Measurements from ENCODE around the gene SCN10A.

SCN10A gene

DNA sequence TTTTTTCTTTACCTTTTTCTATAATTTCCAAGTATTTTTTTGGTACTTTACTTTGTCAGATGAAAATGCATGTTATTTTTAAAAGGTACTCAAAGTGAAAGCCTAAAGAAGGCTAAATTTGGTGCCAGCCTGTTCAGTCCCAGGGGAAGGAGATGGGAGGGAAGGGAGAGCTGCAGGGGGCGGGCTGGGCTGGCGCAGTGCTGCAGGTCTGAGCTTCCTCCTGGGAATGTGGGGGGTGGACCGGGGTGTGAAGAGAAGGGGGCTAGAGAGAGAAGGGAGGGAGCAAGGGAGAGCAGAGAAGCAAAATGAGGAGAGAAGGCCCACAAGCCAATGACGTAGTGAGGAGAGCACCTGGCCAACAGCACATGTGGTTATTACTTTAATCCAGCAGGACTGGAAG lies 95.6 kb downstream of the SCN10A start:
- DNase-seq (ENCODE audit: low read depth) = no peak

DNA sequence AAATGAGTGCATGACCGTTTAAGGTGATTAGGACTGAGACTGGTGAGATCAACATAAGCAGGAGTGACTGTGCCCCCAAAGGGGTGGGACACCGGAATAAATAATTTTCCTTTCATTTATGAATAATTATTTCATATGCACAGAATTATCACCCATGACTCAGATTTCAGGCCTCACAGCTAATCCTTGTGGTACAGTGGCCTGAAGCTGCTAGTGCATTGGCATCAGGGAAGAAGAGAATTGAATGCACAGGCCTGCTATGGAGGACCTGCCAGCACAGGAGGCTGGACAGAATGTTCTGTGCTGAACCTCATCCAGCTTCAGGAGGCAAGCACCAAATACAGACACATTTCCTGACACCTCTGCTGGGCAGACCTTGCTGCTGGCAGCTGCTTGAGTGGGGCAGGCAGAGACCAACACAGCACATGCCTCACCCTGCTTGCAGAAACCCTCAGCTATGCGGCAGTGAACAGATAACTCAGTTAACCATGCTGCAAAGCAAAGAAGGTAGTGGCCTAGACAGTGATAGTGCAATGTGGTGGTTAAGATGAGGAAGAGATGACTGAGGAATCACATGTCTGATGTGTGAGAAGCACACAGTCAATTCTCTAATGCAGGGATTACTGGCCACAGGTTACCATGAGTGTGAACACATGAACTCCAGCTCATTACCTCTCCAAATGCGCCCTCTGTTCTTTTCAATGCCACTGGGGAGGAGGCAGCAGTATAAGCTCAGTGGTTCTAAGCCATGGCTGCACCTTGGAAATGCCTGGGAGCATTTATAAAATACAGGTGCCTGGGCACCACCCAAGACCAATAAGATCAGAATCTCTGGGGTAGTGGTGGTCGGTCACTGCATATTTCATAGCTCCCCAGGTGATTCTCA lies 98.4 kb downstream of the SCN10A start:
- DNase-seq (ENCODE audit: low read depth) = no peak

DNA sequence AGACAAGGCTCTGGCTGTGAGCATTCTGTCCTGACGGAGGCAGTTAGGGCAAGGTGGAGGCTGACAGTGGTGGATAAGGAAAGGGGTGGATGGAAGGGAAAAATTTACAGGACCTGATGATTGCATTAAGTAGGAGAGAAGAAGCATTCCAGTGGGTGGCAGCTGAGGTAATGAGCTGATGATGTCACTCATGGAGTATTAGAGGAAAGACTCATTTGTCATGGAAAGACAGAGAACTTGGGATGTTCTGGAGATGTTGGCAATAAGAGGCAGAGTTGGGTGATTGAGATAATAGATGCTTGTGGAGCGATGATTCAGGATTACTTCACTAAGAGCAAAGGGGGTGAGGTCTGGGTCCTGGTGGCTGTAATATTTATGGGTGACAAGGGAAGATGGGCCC lies 102.9 kb downstream of the SCN10A start:
- no peak for DNase-seq (ENCODE audit: low read depth)

DNA sequence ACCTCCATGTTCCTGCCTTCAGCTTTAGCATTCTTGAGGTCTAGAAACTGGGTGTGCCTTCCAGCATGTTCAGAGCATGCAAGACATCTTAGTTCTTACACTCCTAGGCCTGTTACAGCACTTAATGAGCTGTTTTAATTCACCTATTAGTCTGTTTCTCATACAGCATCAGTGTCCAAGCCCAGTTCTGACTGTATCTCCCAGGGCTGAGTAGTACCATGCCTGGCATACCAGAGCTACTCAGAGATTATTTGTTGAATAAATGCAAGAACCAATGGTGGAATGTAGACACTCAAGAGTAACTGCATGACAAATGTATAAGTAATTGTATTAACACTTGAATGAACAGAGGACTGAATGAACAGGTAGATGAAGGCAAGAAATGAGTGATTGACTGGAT lies 104.7 kb downstream of the SCN10A start:
- DNase-seq (ENCODE audit: low read depth) = no peak

DNA sequence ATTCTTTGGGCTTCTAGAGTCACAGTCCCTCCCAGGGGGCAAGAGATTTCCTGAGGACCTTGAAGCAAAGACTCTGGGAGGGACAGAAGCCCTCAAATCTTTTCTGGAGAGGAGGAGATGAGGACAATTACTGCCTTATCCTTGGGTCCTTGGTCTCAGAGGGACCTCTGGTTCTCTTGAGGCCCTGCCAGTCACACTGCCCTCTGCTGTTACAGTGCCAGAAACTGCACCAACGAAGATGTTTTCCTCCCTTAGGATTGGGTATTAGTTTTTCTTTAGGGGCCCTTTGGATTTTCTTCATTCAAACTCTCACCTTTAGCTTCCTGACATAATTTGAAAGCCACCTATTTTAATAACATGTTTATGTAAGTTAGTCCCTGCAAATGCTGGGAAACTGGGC lies 108.3 kb downstream of the SCN10A start:
- DNase-seq (ENCODE audit: low read depth) = no peak

DNA sequence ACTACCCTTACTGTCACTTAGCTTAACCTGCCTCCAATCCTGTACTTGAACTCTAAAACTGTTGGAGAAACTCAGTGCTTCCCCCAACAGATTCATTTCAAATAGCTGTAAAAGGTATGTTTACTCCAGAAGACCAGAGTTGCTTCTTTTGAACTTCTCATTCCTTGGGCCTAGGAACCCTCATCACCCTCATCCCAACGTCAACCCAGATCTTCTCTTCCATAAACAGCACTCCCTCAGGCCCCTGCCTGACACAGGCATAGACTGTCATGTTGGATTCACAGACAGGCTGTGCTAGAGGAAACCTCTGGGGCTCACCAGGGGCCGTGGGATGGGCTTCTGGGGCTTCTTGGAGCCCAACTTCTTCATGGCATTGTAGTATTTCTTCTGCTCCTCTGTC lies 109.1 kb downstream of the SCN10A start:
- DNase-seq (ENCODE audit: low read depth) = no peak

DNA sequence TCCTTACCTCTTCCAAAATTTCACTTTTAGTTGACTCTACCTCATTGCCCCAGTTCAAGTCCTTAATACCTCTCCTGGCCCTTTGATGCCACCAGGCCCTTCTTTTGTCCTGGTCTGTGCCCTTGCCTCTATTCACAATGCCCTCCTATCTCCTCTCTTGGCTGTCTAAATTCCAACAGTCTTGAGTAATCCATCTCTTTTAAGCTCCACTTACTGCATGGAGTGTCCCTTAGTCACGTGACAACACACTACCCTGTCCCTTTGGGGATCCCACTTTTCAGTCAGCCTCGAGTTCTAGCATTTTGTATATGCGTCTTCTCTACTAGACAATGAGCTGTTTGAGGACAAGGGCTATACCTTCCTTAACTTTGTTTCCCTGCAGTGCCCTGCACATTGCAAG lies 113.8 kb downstream of the SCN10A start:
- DNase-seq (ENCODE audit: low read depth) = no peak

DNA sequence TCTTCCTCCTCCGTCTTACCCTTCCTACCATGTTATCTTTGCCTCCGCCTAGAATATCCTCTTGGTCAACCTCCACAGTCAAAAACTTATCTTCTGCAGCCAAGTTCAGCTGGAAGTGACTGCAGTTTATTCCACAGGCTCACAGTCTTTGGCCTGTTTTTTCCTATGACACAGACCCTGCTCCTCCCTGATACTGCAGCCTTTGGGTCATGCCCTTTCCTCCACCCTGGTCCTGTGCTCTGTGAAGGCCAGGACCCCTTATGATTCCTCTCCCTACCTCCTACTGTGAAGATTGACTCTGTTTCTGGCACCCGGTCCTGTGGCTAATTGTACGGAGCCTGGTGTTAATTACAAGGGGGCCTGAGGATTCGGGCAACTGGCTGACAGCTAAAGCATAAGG lies 117.3 kb downstream of the SCN10A start:
- DNase-seq (ENCODE audit: low read depth) = no peak

DNA sequence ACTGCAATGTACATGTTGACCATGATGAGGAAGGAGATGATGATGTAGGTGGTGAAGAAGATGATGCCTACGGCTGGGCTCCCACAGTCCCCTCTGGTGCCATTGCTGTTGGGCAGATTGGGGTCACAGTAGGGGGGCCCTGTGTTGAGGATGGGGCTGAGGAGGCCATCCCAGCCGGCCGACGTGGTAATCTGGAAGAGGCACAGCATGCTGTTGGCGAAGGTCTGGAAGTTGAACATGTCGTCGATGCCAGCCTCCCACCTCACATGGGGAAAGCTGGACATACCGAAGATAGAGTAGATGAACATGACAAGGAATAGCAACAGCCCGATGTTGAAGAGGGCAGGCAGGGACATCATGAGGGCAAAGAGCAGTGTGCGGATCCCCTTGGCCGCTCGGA lies 118.0 kb downstream of the SCN10A start:
- no peak for DNase-seq (ENCODE audit: low read depth)

DNA sequence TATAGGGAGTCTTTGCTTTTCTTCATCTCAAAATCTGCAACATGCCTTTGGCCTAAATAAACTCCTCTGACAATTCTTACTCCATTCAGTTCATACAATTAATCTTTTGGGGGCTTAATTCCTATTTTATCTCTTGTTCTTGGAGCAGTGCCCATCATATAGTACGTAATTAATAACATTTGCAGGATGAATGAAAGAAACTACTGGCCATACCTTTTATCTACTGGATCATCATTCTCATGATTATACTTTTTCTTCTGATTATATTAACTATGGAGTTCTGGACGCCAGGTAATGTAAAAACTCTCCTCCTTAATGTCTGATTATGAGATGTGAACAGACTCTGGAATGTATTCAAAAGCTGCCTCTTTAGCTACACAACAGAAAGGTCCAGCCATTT lies 120.0 kb downstream of the SCN10A start:
- no peak for DNase-seq (ENCODE audit: low read depth)

DNA sequence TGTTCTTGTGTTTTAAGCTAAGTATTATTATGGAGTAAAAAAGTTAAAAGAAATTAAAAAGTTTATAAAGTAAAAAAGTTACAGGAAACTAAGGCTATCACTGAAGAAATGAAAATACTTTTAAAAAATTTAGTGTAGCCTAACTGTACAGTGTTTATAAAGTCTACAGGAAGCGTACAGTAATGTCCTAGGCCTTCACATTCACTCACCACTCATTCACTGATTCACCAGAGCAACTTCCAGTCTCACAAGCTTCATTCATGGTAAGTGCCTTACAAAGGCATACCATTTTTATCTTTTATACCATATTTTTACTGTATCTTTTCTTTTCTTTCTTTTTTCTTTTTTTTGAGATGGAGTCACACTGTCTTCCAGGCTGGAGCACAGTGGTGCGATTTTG lies 125.8 kb downstream of the SCN10A start:
- DNase-seq (ENCODE audit: low read depth) = no peak

DNA sequence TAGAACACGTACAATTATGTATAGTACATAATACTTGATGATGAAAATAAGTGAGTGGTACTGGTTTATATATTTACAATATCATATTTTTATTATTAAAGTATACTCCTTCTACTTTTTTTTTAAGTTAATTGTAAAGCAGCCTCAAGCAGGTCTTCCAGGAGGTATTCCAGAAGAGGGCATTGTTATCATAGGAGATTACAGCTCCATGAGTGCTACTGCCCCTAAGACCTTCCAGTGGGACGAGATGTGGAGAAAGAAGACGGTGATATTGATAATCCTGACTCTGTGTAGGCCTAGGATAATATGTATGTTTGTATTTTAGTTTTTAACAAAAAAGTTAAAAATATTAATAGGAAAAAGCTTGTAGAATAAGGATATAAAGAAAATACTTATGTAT lies 126.2 kb downstream of the SCN10A start:
- no peak for DNase-seq (ENCODE audit: low read depth)

DNA sequence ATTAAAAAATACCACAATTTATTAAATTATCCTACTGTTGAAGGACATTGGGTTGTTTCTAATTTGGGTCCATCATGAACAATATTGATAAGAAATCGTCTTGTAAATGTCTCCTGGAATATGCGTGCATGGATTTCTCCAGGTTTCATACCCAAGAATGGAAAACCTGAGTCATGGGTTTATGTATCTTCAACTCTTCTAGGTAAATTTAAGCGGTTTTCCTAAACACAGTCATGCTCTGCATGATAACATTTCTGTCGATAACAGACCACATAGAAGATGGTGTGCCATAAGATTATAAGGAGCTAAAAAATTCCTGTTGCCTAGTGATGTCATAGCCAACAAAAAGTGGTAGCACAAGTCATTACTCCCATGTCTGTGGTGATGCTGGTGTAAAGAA lies 126.7 kb downstream of the SCN10A start:
- no peak for DNase-seq (ENCODE audit: low read depth)

DNA sequence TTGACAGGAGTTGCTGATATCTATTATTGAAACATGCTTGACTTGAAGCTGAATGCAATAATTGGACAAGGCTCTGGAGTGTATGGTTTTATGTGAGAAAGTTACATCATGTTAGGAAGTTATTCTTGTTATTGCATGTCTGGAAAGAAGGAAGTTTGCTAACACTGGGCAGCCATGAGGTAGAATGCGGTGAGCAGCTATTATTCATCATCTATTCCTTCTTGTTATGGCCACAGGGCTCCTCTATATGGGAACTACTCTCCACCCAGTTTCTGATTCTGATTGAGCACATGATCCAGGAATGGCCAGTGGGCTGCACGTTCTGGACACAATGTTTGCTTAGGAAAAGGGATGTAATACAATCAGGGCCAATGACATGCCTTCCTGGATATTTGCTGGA lies 128.7 kb downstream of the SCN10A start:
- no peak for DNase-seq (ENCODE audit: low read depth)

DNA sequence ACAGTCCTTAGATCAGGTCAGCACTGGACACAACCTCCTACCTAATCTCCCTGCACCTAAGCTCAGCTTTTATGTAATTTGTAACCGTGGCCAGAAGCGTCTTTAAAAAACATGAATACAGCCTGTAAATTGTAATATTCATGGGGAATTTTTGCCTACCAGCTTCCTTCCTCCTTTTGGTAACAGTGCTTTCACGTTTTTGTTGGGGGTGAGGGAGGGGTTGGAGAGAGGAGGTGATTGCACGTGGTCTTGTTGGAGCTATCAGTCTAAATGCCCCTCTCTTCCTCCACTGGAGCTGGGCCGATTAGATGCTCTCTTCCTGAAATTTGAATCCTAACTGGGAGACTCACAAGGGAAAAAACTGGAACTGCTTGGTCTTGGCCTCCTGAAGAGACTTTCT lies 131.5 kb downstream of the SCN10A start:
- no peak for DNase-seq (ENCODE audit: low read depth)

DNA sequence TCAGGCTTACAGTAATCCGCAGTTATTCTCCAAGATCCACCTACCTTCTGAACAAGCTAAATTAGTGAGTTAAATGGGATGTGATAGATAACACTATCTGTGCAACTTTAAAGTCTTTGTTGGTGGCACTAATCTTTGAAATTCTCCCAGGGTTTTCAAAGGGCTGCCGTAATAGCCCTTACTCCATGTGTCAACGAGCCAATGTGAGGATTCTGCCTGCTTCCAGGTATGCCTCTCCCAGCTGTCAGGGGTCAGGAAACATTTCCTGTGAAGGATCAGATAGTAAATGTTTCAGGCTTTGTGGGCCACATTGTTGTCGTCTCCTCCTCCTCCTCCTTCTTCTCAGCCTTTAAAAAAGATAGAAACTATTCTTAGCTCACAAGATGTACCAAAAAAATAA lies 146.3 kb downstream of the SCN10A start:
- DNase-seq (ENCODE audit: low read depth) = no peak

DNA sequence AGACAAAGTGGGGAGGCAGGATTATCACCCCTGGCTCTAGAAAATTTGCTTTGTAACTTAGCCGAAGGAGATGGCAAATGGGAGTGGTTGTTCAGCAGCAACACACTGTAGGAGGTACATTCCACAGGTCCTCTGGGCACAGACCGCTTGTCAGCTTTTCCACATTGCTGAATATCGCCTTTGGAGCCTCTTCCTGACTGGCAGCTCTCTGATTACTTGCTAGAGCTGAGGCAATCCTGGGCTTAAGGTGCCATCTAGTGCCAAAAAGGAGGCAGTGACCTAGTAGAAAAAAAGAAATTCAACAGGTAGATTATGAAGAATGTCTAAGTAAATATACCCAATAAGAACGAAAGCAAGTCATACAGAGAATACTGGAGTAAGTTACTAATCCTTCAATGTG lies 153.5 kb downstream of the SCN10A start:
- DNase-seq (ENCODE audit: low read depth) = no peak

DNA sequence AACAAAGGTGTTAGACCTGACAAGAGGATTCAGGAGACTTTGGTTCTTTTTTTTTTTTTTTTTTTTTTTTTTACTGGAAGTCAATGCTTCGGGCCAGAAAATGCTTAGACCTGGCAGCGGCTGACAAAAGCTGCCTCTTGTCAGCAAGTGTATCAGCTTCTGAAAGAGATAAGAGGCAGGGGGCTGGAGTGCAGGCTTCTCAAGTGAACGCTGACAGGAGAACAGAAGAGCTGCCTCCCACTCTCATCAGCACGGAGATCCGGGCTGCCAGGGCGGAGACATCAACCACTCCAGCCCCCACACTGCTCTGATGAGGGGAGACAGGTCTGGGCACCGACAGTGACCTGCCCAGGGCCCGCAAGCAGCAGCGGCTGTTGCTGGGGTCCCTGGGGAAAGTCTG lies 157.2 kb downstream of the SCN10A start:
- DNase-seq (ENCODE audit: low read depth) = no peak

DNA sequence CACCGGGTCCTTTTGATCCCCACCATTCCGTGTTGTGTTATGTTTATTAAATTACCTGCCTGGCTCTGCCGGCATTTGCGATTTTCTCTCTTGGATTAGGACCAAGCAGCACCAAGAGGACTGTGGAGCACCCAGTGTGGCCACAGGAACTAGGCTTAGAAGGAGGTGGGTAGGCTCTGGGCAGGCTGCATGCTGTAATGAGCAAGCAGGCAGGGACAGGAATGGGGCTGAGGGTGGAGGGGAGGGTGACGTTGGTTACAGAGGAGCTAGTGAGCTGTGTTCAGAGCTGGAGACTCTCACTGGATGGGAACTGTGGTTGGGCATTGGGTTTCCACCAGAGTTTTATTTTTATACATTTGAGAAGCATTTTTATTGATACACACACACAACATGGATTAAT lies 158.6 kb downstream of the SCN10A start:
- DNase-seq (ENCODE audit: low read depth) = no peak

DNA sequence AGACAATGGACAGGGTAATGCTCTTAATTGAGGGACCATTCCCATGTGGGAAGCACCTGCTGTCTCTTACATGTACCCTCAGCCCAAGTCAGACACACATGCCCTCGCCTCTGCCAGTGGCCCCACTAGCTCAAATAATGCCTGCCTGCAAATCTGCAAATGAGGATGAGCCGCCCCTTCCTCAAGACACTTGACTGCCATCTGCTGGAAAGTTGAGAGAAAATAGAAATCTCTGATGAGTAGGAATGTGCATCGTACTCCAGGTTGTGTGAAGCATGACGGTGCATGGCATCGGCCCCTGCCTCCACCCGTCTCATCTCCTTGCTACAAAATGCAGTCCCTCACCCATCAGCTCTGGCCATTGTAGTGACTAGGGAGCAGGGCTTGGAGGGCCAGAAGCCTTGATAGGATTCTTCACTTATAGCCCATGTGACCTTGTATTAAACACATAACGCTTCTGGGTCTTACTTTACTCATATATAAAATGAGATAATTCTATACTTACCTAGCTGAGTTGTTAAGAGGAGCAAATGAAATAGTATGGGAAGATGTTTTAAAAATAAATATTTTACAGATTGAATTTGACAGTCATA lies 160.2 kb downstream of the SCN10A start:
- DNase-seq (ENCODE audit: low read depth) = no peak

DNA sequence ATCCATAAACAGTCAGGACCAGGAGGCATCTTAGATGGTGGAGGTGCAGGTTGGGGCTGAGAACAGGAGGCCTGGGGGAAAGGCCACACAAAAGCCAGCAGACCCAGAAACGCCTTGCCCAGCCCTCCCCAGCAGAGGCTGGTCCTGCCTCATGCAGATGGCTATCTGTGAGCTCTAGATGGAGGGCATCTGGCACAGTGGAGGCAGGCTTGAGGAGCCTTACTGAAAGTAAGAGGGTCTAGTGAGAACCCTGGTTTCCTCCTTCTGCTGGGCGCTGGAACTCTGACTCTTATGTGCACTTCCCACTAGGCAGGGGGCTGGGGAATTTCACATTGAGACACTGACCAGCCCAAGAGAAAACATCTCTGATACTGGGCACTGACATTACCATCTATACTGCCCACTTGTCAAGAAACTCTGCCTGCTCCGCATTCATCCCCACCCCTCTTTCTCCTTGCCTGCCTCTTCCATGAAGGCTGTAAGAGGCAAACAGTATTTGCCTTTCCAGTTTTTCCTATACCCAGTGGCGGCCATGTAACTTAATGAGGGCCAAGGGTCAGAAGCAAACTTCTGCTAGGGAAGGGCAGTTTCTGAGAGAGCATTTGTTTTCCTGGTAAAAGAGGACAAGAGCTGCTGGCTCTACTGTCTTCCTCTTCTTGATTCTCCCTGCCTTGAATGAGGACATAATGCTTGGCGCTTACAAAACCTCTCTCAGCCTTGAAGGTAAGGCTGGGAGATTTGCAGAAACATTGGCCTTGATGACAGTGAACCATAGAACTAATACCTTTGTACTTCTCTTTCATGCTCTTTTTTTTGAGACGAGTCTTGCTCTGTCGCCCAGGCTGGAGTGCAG lies 162.1 kb downstream of the SCN10A start:
- DNase-seq (ENCODE audit: low read depth) = no peak

DNA sequence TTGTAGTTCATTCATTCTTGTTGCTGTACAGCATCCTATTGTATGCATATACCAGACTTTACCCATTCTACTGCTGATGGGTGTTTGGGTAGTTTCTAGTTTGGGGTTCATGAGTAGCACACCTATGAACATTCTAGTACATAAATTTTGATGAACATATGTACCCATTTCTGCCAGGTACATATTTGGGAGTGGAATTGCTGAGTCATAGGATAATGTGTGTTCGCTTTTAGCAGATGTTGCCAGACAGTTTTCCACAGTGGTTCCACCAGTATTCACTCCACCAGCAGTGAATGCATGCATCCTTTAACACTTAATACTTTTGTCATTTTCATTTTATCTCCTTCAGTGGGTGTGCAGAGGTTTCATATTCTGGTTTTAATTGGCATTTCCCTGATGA lies 163.1 kb downstream of the SCN10A start:
- DNase-seq (ENCODE audit: low read depth) = no peak

DNA sequence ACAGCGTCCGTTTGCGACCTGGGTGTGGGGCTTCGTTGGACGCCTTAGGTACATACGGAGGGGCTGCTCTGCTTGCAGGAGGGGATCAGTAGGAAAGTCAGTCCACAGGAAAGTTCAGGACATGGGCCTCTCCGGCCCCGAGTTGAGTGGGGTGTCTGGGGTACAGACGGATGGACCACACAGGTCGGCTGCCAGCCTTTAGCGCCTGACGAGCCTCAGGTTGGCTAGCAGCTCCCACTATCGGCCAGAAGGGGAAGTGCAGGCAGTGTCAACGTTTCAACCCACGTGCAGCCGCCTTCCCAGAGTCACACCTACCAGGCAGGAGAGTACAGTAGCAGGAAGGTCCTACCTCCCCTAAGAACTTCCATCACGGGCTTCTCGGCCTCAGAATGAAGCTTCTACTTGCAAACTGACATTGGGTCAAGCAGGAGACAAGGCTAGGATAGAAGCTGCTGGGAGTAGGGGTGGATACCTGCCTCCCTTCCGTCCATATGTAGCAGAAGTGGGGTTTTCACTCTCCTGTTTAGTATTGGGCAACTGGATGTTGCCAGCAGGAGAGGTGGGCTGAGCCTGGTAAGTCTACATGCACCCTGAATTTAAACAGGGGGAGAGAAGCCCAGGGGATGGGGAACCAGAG lies 164.7 kb downstream of the SCN10A start:
- DNase-seq (ENCODE audit: low read depth) = no peak
